PC-9 (cell line): ENCODE measurements around the gene TRIM45. TPM values are rescaled to one million over a fixed set of nuclear protein-coding genes. Genes with fewer than 3 reads are reported as not detected.

Experiments used
- BruUV-seq: library from RNA; stranded (reverse); fragments of 400-500 nt; replicated peaks from 2 replicates; lab custom pipeline; 2021; lab: Mats Ljungman, UMichigan
- CTCF ChIA-PET: fragments of 300-600 bp; sonication (Branson Sonifier 250); formaldehyde crosslinking; loops from one replicate; lab custom pipeline; 2022; ENCODE audit warnings: antibody characterized with exemption; lab: Charles Lee
- POLR2A ChIA-PET: fragments of 300-600 bp; sonication (Branson Sonifier 250); formaldehyde crosslinking; loops from one replicate; lab custom pipeline; 2022; ENCODE audit warnings: antibody characterized with exemption; ENCODE audit not compliant: unreplicated experiment; lab: Charles Lee
- DNase-seq, 2 experiments: peaks; one replicate each; pipeline versions ENCODE4 v3.0.0 to v3.0.0-alpha.2; 2015 to 2022; ENCODE audit warnings: mixed read lengths in 1 of 2
- H2AFZ ChIP-seq: fragments of 200-600 bp; sonication (generic); 2 replicates; pipeline ENCODE4 v1.8.1; 2017; ENCODE audit warnings: antibody characterized with exemption
- H3F3A ChIP-seq: fragments of 200-600 bp; sonication (generic); 2 replicates; pipeline ENCODE4 v1.8.1; 2017; ENCODE audit warnings: antibody characterized with exemption, mild to moderate bottlenecking, low read depth; ENCODE audit not compliant: insufficient read depth
- H3K27ac ChIP-seq: fragments of 200-600 bp; sonication (generic); 2 replicates; pipeline ENCODE4 v1.6.1; 2016; ENCODE audit warnings: mixed run types
- H3K27me3 ChIP-seq: fragments of 200-600 bp; sonication (generic); 2 replicates; pipeline ENCODE4 v1.6.1; 2016; ENCODE audit warnings: low read depth, mixed run types; ENCODE audit not compliant: insufficient read depth
- H3K36me3 ChIP-seq: fragments of 200-600 bp; sonication (generic); 2 replicates; pipeline ENCODE4 v1.6.1; 2016; ENCODE audit warnings: low read depth, mixed run types
- H3K4me1 ChIP-seq: fragments of 200-600 bp; sonication (generic); replicated peaks from 2 replicates; pipeline ENCODE4 v1.6.1; 2016; ENCODE audit warnings: mixed run types; ENCODE audit not compliant: insufficient read depth
- H3K4me2 ChIP-seq: fragments of 200-600 bp; sonication (generic); 2 replicates; pipeline ENCODE4 v1.6.1; 2017; ENCODE audit warnings: mixed run types
- H3K4me3 ChIP-seq: fragments of 200-600 bp; sonication (generic); 2 replicates; pipeline ENCODE4 v1.6.1; 2016; ENCODE audit warnings: mixed run types
- H3K79me2 ChIP-seq: fragments of 200-600 bp; sonication (generic); 2 replicates; pipeline ENCODE4 v1.6.1; 2017; ENCODE audit warnings: low read depth, mixed run types
- H3K9me2 ChIP-seq: fragments of 200-600 bp; sonication (generic); 2 replicates; pipeline ENCODE4 v1.8.1; 2017; ENCODE audit warnings: mild to moderate bottlenecking; ENCODE audit not compliant: insufficient read depth
- H3K9me3 ChIP-seq: fragments of 200-600 bp; sonication (generic); 2 replicates; pipeline ENCODE4 v1.8.1; 2016; ENCODE audit warnings: low read depth; ENCODE audit not compliant: insufficient read depth
- H4K20me1 ChIP-seq: fragments of 200-600 bp; sonication (generic); 2 replicates; pipeline ENCODE4 v1.8.1; 2017; ENCODE audit not compliant: insufficient read depth
- EZH2 ChIP-seq: fragments of 200-600 bp; sonication (generic); IDR thresholded peaks from 2 replicates; pipeline ENCODE4 v1.8.0; 2017; ENCODE audit warnings: antibody characterized with exemption, low read depth
- intact Hi-C: fragments of 100-400 bp; cut with micrococcal nuclease; formaldehyde crosslinking; loops from one replicate; pipeline ENCODE4 v1.10.0; 2022; ENCODE audit not compliant: unreplicated experiment
- total RNA-seq: library from RNA; stranded (reverse); gene quantifications from 2 replicates; pipeline ENCODE4 v1.2.3, GENCODE V29; 2021
- TF ChIP-seq, protein P1 (sequence below): fragments of 200-600 bp; sonication (generic); conservative IDR thresholded peaks from 2 replicates; pipeline ENCODE4 v1.6.1; 2017; ENCODE audit warnings: mixed run types, antibody characterized with exemption, mild to moderate bottlenecking, moderate library complexity

TRIM45 gene
- total RNA-seq, 1 experiment from 2014 or later: 10.0 TPM

DNA sequence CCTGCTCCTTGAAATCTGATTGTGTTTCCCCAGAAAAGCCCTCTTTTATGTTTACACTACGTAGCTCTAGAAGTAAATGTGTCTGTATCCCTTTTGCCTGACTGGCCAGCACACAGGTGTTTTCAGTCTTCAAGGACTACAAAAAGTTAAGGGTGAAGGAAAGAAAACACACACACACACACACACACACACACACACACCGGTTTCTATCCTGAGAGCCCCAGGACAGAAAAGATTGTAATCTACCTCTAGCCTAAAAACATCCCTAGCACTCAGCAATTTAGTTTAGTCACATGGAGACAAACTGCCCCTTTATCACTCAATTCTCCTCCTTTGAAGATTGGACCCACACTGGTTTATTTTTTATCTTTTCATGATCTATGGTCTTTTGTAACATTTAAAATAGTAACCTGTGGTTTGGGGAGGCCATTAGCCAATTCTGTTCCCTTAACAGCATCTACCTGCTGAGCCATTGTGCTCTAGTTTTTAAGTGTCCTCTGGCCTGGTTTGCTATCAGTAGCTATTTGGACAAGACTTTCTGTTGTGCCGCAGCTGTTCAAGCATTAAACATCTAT is 15.8 kb upstream of the TRIM45 start:
- intact Hi-C loops: no loop called here
- Histone ChIP-seq H3K9me2 (no peaks in the 10 kb centered on the region), H3K4me1 (no peaks in the 10 kb centered on the region), H3K27ac (no peak overlapping the region), H3K9me3 (no peaks in the 10 kb centered on the region), H3K4me3 (no peak overlapping the region), H3K27me3 (no peaks in the 10 kb centered on the region), H4K20me1 (no peaks in the 10 kb centered on the region), H3K4me2 (no peak overlapping the region), H3K79me2 (no peaks in the 10 kb centered on the region), H3F3A (no peaks in the 10 kb centered on the region), H2AFZ (no peak overlapping the region), H3K36me3 (no peaks in the 10 kb centered on the region)
- POLR2A ChIA-PET: interaction anchor here (0.7 kb wide), 1 partner anchor 9 kb away, joined by 5 read pairs; no protein-coding TSS in a partner anchor
- no TSS peak for BruUV-seq
- no peak for TF ChIP-seq EZH2
- TF ChIP-seq, protein P1, sequence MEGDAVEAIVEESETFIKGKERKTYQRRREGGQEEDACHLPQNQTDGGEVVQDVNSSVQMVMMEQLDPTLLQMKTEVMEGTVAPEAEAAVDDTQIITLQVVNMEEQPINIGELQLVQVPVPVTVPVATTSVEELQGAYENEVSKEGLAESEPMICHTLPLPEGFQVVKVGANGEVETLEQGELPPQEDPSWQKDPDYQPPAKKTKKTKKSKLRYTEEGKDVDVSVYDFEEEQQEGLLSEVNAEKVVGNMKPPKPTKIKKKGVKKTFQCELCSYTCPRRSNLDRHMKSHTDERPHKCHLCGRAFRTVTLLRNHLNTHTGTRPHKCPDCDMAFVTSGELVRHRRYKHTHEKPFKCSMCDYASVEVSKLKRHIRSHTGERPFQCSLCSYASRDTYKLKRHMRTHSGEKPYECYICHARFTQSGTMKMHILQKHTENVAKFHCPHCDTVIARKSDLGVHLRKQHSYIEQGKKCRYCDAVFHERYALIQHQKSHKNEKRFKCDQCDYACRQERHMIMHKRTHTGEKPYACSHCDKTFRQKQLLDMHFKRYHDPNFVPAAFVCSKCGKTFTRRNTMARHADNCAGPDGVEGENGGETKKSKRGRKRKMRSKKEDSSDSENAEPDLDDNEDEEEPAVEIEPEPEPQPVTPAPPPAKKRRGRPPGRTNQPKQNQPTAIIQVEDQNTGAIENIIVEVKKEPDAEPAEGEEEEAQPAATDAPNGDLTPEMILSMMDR: no peak
- CTCF ChIA-PET: no interaction called here
- no peak for DNase-seq

GRCh38 chr1:117136749-117137148 is 15.2 kb upstream of the TRIM45 start:
- Histone ChIP-seq H3K9me3 (no peaks in the 10 kb centered on the region), H3K79me2 (no peaks in the 10 kb centered on the region), H3K36me3 (no peaks in the 10 kb centered on the region), H3K9me2 (no peaks in the 10 kb centered on the region), H2AFZ (no peak overlapping the region), H3K4me2 (no peak overlapping the region), H3K27me3 (no peaks in the 10 kb centered on the region), H4K20me1 (no peaks in the 10 kb centered on the region), H3K4me1 (no peaks in the 10 kb centered on the region), H3F3A (no peaks in the 10 kb centered on the region), H3K27ac (no peak overlapping the region), H3K4me3 (no peak overlapping the region)
- no TSS peak for BruUV-seq
- DNase-seq: no peak
- ChIA-PET POLR2A (no interaction called here), CTCF (no interaction called here)
- TF ChIP-seq, protein P1: no peak
- no peak for TF ChIP-seq EZH2
- intact Hi-C loops: no loop called here

DNA sequence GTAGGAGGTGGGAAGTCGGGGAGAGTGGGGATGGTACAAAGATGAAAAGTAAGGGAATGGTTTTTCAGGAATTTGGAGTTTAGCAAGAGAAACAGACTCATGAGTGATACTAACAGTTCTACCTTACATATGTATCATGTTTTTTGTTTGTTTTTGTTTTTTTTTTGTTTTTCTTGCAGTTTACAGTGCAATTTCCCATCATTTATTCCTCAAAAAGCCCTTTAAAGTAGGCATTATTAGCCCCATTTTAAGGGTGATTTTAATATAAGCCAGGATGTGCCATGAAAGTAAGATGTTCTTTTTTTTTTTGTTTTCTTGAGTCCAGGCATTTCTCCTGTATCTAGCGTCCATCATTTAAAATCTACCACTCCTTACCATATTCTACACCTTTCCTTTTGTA is 13.8 kb upstream of the TRIM45 start:
- CTCF ChIA-PET: no interaction called here
- Histone ChIP-seq H3K9me2 (no peaks in the 10 kb centered on the region), H3K27me3 (no peaks in the 10 kb centered on the region), H3K4me1 (no peaks in the 10 kb centered on the region), H3K36me3 (no peaks in the 10 kb centered on the region), H3F3A (no peaks in the 10 kb centered on the region), H4K20me1 (no peaks in the 10 kb centered on the region), H3K27ac (no peak overlapping the region), H3K4me3 (no peak overlapping the region), H3K4me2 (no peak overlapping the region), H3K79me2 (no peaks in the 10 kb centered on the region), H3K9me3 (no peaks in the 10 kb centered on the region), H2AFZ (no peak overlapping the region)
- POLR2A ChIA-PET: no interaction called here
- intact Hi-C loops: no loop called here
- no TSS peak for BruUV-seq
- peak in 1 of 2 experiments; percentile 6 for DNase-seq
- no peak for TF ChIP-seq EZH2
- TF ChIP-seq, protein P1: no peak
